K562 (cell line): ENCODE measurements around the gene HOXB8. TPM values are rescaled to one million over a fixed set of nuclear protein-coding genes. Genes with fewer than 3 reads are reported as not detected.

Source experiments
- ARID1B ChIP-seq: fragments of 450-650 bp; IDR thresholded peaks from 2 replicates; pipeline ENCODE4 v1.6.1; 2016; ENCODE audit warnings: antibody characterized with exemption, mild to moderate bottlenecking, inconsistent platforms
- ATF6 ChIP-seq: sonication (generic); formaldehyde crosslinking; IDR thresholded peaks from 2 replicates; pipeline ENCODE4 v1.4.0; 2020; ENCODE audit warnings: mild to moderate bottlenecking, missing genetic modification reagents
- BRF2 ChIP-seq: IDR thresholded peaks from 3 replicates; pipeline ENCODE4 v1.6.1; 2011; ENCODE audit warnings: borderline replicate concordance, mild to moderate bottlenecking; ENCODE audit not compliant: insufficient read length, insufficient read depth
- CEBPB ChIP-seq: fragments of 450-650 bp; IDR thresholded peaks from 2 replicates; pipeline ENCODE4 v1.6.1; 2016; ENCODE audit warnings: missing genetic modification characterization, missing compliant biosample characterization
- CTBP1 ChIP-seq: fragments of 450-650 bp; IDR thresholded peaks from 2 replicates; pipeline ENCODE4 v1.6.1; 2016; ENCODE audit warnings: borderline replicate concordance
- E2F3 ChIP-seq: fragments of 250-450 bp; sonication (Bioruptor Pico); IDR thresholded peaks from 2 replicates; pipeline ENCODE4 v1.4.0; 2020; ENCODE audit warnings: mild to moderate bottlenecking
- FOSL1 ChIP-seq: fragments of 200-800 bp; sonication (Bioruptor generic); conservative IDR thresholded peaks from 2 replicates; pipeline ENCODE4 v1.6.1; 2016; ENCODE audit warnings: missing genetic modification characterization, missing compliant biosample characterization
- FOXJ3 ChIP-seq: sonication (generic); formaldehyde crosslinking; IDR thresholded peaks from 2 replicates; pipeline ENCODE4 v1.4.0; 2020; ENCODE audit warnings: mild to moderate bottlenecking, missing genetic modification reagents
- MLLT1 ChIP-seq, 2 experiments: fragments of 450-650 bp; IDR thresholded peaks; 2 replicates each; pipeline ENCODE4 v1.6.1; 2016
- NKRF ChIP-seq: fragments of 450-650 bp; IDR thresholded peaks from 2 replicates; pipeline ENCODE4 v1.6.1; 2016; ENCODE audit warnings: borderline replicate concordance
- PKNOX1 ChIP-seq: fragments of 450-650 bp; IDR thresholded peaks from 2 replicates; pipeline ENCODE4 v1.6.1; 2016
- PML ChIP-seq: IDR thresholded peaks from 2 replicates; pipeline ENCODE4 v1.6.1; 2012; ENCODE audit warnings: low read length, inconsistent platforms
- POLR2G ChIP-seq: fragments of 200-400 bp; formaldehyde crosslinking; IDR thresholded peaks from 2 replicates; pipeline ENCODE4 v1.6.1; 2017; ENCODE audit warnings: low read depth, mild to moderate bottlenecking, antibody characterized with exemption, low read length, moderate library complexity
- SAP30 ChIP-seq: fragments of 200-600 bp; sonication (generic); IDR thresholded peaks from 2 replicates; pipeline ENCODE4 v1.6.1; 2012; ENCODE audit warnings: borderline replicate concordance, low read depth, mild to moderate bottlenecking, moderate library complexity, low read length, control low read depth, inconsistent platforms; ENCODE audit not compliant: insufficient read depth, poor library complexity, severe bottlenecking
- SREBF1 ChIP-seq: fragments of 150-350 bp; IDR thresholded peaks from 2 replicates; pipeline ENCODE4 v1.6.1; 2014; ENCODE audit warnings: antibody characterized with exemption, low read depth, low read length, borderline replicate concordance
- TAL1 ChIP-seq: fragments of 450-650 bp; IDR thresholded peaks from 2 replicates; pipeline ENCODE4 v1.6.1; 2016; ENCODE audit warnings: mild to moderate bottlenecking
- TCF3 ChIP-seq: sonication (generic); formaldehyde crosslinking; IDR thresholded peaks from 2 replicates; pipeline ENCODE4 v1.4.0; 2020; ENCODE audit warnings: mild to moderate bottlenecking, missing genetic modification reagents
- ZBTB7A ChIP-seq: IDR thresholded peaks from 2 replicates; pipeline ENCODE4 v1.6.1; 2011; ENCODE audit warnings: low read depth, mild to moderate bottlenecking, low read length, moderate library complexity, borderline replicate concordance; ENCODE audit not compliant: control insufficient read depth
- ZNF23 ChIP-seq: fragments of 250-450 bp; sonication (Bioruptor Pico); IDR thresholded peaks from 2 replicates; pipeline ENCODE4 v1.4.0; 2020; ENCODE audit warnings: mild to moderate bottlenecking
- ZNF76 ChIP-seq: fragments of 250-450 bp; sonication (Bioruptor Pico); IDR thresholded peaks from 2 replicates; pipeline ENCODE4 v1.4.0; 2020; ENCODE audit warnings: mild to moderate bottlenecking, moderate library complexity, borderline replicate concordance
- polyA plus RNA-seq, 8 experiments: library from polyadenylated mRNA; depleted of rRNA in 4 of 8; stranded (reverse) in 5 of 8; unstranded in 3 of 8; fragments of >200 nt; fragmentation: Nextera tagmentation in 2 of 8; fragmentation: Illumina TruSeq in 1 of 8; extraction: Ambion mirVana in 2 of 8; extraction: Trizol in 1 of 8; gene quantifications; 2 replicates each; pipeline versions ENCODE4 v1.2.1 to v1.2.3, GENCODE V29; 2011 to 2014; ENCODE audit warnings: inconsistent platforms in 1 of 8, missing spikeins in 1 of 8
- total RNA-seq, 7 experiments: library from RNA; depleted of rRNA in 6 of 7; stranded (reverse); fragments of >200 nt in 6 of 7; fragmentation: Illumina TruSeq in 2 of 7; extraction: Trizol in 2 of 7; gene quantifications; 2 replicates each; pipeline versions ENCODE4 v1.2.1 to v1.2.3, GENCODE V29; 2011 to 2021; ENCODE audit warnings: low replicate concordance in 1 of 7

The HOXB8 gene
- total and polyA plus RNA-seq, 9 of the 15 experiments (the other 6 are each of a cell fraction or from before 2014, with no cell fraction given) = 0.52 to 23.8 (median 3.6) TPM

- no peak for TF ChIP-seq SAP30
- no peak for TF ChIP-seq SREBF1
- TF ChIP-seq CTBP1 = peak; percentile 30; the same call in 1 of the 2 replicates
- TF ChIP-seq ARID1B = no peak
- TF ChIP-seq PML = no peak
- TF ChIP-seq CEBPB (tag) = no peak
- peak; percentile 87 for TF ChIP-seq ZBTB7A
- no peak for TF ChIP-seq TCF3 (CRISPR knock-in tag)
- peak; percentile 76 for TF ChIP-seq POLR2G
- TF ChIP-seq ZNF76 (CRISPR knock-in tag) = no peak
- TF ChIP-seq ZNF23 (CRISPR knock-in tag) = no peak
- peak; percentile 76 for TF ChIP-seq PKNOX1
- TF ChIP-seq E2F3 (CRISPR knock-in tag) = no peak
- no peak for TF ChIP-seq BRF2
- TF ChIP-seq TAL1 = no peak
- TF ChIP-seq FOSL1 = no peak
- TF ChIP-seq ATF6 (CRISPR knock-in tag) = no peak
- TF ChIP-seq MLLT1 (IDR thresholded peaks at IDR 0.05) = no peak
- TF ChIP-seq NKRF = no peak
- no peak for TF ChIP-seq FOXJ3 (CRISPR knock-in tag)
Observed at GRCh38 chr17:48646183-48647102, 31.4 kb upstream of the HOXB8 start (continued).
